Panc1 (cell line): Measurements from ENCODE around the gene ENTPD6.

ENCODE experiments used
- CTCF ChIP-seq: fragments of 450-650 bp; IDR thresholded peaks from 2 replicates; pipeline ENCODE4 v1.5.1; 2017; ENCODE audit warnings: mild to moderate bottlenecking
- POLR2AphosphoS5 ChIP-seq: IDR thresholded peaks from 2 replicates; pipeline ENCODE4 v1.6.1; 2012; ENCODE audit warnings: mild to moderate bottlenecking, low read depth, low read length, moderate library complexity

- no peak for TF ChIP-seq CTCF
- TF ChIP-seq POLR2AphosphoS5: no peak
These were observed 7.9 kb upstream of the ENTPD6 start for GRCh38 chr20:25187635-25188034.
